Measurements from ENCODE around the gene CHMP4B. TPM values are rescaled to one million over a fixed set of nuclear protein-coding genes. Genes with fewer than 3 reads are reported as not detected.
"Not testable (repeated sequence)": the region's sequence is repeated elsewhere in the genome, so short reads cannot be mapped to it uniquely, and the experiment has no call there.

The CHMP4B gene
- total RNA-seq, 4 donors from 2014 or later = 92.9 to 113 (median 105) TPM

DNA sequence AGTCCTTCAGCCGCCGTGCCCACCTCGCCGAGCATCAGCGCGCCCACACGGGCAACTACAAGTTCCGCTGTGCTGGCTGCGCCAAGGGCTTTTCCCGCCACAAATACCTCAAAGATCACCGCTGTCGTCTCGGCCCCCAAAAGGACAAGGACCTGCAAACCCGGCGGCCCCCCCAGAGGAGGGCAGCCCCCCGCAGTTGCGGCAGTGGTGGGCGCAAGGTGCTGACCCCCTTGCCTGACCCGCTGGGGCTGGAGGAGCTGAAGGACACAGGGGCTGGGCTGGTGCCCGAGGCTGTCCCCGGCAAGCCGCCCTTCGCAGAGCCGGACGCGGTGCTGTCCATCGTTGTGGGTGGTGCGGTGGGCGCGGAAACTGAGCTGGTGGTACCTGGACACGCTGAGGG, 20.1 kb upstream of the CHMP4B start:
- WGBS, 2 donors = 95% methylated on average over 18 to 31 of the region's 31 CpGs
- TF ChIP-seq, protein P1, sequence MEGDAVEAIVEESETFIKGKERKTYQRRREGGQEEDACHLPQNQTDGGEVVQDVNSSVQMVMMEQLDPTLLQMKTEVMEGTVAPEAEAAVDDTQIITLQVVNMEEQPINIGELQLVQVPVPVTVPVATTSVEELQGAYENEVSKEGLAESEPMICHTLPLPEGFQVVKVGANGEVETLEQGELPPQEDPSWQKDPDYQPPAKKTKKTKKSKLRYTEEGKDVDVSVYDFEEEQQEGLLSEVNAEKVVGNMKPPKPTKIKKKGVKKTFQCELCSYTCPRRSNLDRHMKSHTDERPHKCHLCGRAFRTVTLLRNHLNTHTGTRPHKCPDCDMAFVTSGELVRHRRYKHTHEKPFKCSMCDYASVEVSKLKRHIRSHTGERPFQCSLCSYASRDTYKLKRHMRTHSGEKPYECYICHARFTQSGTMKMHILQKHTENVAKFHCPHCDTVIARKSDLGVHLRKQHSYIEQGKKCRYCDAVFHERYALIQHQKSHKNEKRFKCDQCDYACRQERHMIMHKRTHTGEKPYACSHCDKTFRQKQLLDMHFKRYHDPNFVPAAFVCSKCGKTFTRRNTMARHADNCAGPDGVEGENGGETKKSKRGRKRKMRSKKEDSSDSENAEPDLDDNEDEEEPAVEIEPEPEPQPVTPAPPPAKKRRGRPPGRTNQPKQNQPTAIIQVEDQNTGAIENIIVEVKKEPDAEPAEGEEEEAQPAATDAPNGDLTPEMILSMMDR (IDR thresholded peaks at IDR 0.05) = no peak
- TF ChIP-seq POLR2A (IDR thresholded peaks at IDR 0.05) = no peak
- intact Hi-C loops (cut with DNase I; ENCODE audit: low total_unique reads) = no loop called here

DNA sequence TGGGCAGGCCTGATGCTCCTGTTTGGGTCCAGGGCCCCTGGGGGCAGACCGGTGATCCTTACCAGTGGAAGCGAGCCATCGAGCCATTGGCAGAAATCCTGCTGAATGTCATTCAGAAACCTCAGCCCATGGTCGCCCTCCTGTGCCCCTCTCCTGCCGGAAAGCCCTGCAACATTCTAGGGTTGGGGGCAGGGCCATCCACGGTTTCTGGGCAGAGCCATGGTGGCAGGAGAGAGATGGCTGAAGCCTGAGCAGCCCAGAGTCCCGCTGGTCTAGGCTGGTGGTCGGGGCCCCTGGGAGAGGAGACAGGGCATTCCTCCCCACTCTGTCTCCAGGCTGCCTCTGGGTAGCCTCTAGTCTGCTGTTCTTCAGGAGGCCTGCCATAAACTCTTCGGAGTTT, 19.6 kb upstream of the CHMP4B start:
- TF ChIP-seq, protein P1 (IDR thresholded peaks at IDR 0.05) = no peak
- no peak for TF ChIP-seq POLR2A (IDR thresholded peaks at IDR 0.05)
- intact Hi-C loops (cut with DNase I; ENCODE audit: low total_unique reads) = no loop called here
- no peak for DNase-seq (ENCODE audit: low spot score in 2 of 2)
- WGBS, 2 donors = 86 to 94% methylated on average over 7 to 8 of the region's 9 CpGs
- no peak overlapping the region for H3K4me3 ChIP-seq (ENCODE audit: low read depth, poor library complexity, severe bottlenecking)

More for the DNA sequence above, 20.1 kb upstream of the CHMP4B start:
- DNase-seq (ENCODE audit: low spot score in 2 of 2) = no peak
- H3K4me3 ChIP-seq (ENCODE audit: low read depth, poor library complexity, severe bottlenecking) = no peak overlapping the region

DNA sequence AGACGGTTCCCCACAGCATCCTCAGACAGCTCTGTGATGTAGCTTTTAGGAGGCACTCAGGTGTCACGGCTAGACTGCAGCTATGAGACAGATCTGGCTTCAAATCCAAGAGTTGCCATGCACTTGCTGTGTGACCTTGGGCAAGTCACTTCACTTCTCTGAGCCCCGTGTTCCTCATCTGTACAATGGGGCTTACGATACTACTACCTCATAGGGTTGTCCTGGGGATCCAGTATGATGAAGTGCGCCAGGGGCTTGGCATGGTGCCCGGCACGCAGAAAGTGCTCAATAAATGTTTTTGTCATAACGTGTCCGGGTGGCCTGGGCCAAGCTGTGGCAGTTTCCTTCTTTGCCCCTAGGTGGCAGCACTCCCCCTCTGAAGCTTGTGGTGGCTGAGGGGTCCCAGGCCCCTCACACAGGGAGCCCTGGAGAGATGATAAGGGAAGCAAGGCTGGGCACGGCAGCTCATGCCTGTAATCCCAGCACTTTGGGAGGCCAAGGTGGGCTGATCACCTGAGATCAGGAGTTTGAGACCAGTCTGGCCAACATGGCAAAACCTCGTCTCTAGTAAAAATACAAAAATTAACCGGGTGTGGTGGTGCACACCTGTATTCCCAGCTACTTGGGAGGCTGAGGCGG, 19.1 kb upstream of the CHMP4B start:
- WGBS, 2 donors = 65 to 72% methylated on average over 13 of the region's 13 CpGs
- no peak for DNase-seq (ENCODE audit: low spot score in 2 of 2)
- intact Hi-C loops (cut with DNase I; ENCODE audit: low total_unique reads) = no loop called here
- TF ChIP-seq POLR2A (IDR thresholded peaks at IDR 0.05) = no peak
- TF ChIP-seq, protein P1 (IDR thresholded peaks at IDR 0.05) = peak in 1 of 3 donors; percentile 12
- H3K4me3 ChIP-seq (ENCODE audit: low read depth, poor library complexity, severe bottlenecking) = no peak overlapping the region

DNA sequence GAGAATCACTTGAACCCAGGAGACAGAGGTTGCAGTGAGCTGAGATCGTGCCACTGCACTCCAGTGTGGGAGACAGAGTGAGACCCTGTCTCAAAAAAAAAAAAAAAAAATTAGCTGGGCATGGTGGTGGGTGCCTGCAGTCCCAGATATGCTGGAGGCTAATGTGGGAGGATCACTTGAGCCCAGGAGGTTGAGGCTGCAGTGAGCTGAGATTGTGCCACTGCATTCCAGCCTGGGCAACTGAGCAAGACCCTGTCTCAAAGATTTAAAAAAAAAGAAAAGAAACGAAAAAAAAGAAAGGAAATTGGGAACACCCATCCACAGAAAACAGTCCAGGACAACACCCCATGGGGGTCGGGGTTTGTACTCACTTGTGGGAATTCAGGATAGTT, 18.6 kb upstream of the CHMP4B start:
- intact Hi-C loops (cut with DNase I; ENCODE audit: low total_unique reads); DNase-seq (ENCODE audit: low spot score in 2 of 2); H3K4me3 ChIP-seq (ENCODE audit: low read depth, poor library complexity, severe bottlenecking): not testable (repeated sequence)
- WGBS, 2 donors = 52 to 62% methylated on average over 3 of the region's 3 CpGs

DNA sequence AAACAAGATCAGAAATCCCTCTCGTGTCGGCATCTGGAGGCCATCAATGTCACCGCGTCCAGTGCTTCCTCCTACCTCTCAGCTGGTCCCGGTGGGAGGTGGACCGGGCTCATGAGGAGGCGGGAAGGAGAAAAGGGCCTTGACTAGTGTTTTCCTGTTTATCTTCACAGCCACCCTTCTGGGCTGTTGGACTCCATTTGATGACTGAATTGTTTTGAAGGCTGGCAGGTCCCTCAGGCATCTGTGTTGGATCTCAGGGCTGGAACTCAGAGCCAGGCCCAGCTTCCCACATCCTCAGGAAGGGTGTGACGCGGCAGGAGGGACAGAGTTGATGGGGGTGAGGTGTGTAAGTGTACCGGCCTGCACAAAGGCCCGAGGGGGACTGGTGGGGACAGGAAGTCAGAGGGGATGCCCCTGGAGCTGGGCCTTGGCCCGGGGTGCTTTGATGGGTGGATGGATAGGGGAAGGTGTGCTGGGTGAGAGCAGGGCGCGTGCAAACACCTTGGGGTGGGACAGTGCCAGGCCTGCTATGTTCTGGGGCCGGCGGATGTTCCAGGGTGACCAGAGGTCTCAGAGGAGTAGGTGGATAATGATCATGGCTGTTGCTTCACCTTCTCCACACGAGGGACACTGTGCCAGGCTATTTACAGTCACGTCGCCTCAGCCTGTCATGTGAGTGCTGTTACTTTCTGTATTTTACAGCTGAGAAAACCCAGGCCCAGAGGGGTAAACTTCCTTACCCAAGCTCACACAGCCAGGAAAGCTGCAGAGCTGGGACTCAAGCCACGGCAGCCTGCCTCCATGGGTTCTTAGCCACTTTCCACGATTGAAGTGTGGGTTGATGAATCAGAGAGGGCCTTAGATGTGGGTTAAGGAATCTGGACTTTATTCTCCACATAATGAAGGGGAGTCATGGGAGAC, 17.9 kb upstream of the CHMP4B start:
- intact Hi-C loops (cut with DNase I; ENCODE audit: low total_unique reads) = no loop called here
- WGBS, 2 donors = 43 to 50% methylated on average over 21 of the region's 21 CpGs
- H3K4me3 ChIP-seq (ENCODE audit: low read depth, poor library complexity, severe bottlenecking) = no peak overlapping the region
- TF ChIP-seq POLR2A (IDR thresholded peaks at IDR 0.05) = no peak
- TF ChIP-seq, protein P1 (IDR thresholded peaks at IDR 0.05) = no peak
- no peak for DNase-seq (ENCODE audit: low spot score in 2 of 2)

DNA sequence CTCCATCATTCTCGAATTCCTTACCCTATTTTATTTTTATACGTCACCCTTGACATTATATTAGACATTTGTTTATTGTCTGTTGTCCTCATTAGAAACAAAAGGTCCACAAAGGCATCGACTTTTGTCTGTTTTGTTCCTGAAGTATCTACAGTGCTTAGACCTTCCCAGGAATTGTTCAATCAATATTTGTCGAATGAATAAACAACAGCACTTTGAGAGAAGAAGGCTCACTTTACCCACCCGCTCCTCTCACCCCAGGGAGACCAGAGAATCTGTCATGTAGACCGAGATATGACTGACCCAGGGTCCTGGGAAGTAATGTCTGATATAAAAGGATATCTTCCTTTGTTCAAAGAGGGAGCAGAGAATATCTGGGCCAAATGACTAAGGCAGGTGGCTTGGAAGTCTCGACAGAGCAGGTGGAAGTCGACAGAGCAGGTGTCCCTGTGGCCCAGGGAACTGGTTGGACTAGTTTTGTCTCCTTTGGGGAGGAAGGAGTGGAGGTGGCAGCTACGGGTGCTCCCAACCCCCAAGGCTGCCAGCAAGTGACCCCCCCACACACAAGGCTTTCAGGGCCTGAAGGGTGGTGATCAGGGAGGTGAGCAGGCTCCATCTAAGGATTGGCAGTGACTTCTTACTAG, 14.8 kb upstream of the CHMP4B start:
- H3K4me3 ChIP-seq (ENCODE audit: low read depth, poor library complexity, severe bottlenecking) = no peak overlapping the region
- no peak for DNase-seq (ENCODE audit: low spot score in 2 of 2)
- WGBS, 2 donors = 62 to 68% methylated on average over 9 of the region's 9 CpGs
- TF ChIP-seq, protein P1 (IDR thresholded peaks at IDR 0.05) = no peak
- TF ChIP-seq POLR2A (IDR thresholded peaks at IDR 0.05) = no peak
- intact Hi-C loops (cut with DNase I; ENCODE audit: low total_unique reads) = no loop called here
